HG02943 (cell line): ENCODE data around the gene FTCD.
"Not testable (repeated sequence)": the region's sequence is repeated elsewhere in the genome, so short reads cannot be mapped to it uniquely, and the experiment has no call there.

Experiments
- ATAC-seq: cut with Tn5 transposase; IDR thresholded peaks from one replicate; pipeline ENCODE4 v1.9.1; 2021; ENCODE audit warnings: mild to moderate bottlenecking, low read depth, moderate library complexity; ENCODE audit not compliant: unreplicated experiment

Gene FTCD, protein sequence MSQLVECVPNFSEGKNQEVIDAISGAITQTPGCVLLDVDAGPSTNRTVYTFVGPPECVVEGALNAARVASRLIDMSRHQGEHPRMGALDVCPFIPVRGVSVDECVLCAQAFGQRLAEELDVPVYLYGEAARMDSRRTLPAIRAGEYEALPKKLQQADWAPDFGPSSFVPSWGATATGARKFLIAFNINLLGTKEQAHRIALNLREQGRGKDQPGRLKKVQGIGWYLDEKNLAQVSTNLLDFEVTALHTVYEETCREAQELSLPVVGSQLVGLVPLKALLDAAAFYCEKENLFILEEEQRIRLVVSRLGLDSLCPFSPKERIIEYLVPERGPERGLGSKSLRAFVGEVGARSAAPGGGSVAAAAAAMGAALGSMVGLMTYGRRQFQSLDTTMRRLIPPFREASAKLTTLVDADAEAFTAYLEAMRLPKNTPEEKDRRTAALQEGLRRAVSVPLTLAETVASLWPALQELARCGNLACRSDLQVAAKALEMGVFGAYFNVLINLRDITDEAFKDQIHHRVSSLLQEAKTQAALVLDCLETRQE

DNA sequence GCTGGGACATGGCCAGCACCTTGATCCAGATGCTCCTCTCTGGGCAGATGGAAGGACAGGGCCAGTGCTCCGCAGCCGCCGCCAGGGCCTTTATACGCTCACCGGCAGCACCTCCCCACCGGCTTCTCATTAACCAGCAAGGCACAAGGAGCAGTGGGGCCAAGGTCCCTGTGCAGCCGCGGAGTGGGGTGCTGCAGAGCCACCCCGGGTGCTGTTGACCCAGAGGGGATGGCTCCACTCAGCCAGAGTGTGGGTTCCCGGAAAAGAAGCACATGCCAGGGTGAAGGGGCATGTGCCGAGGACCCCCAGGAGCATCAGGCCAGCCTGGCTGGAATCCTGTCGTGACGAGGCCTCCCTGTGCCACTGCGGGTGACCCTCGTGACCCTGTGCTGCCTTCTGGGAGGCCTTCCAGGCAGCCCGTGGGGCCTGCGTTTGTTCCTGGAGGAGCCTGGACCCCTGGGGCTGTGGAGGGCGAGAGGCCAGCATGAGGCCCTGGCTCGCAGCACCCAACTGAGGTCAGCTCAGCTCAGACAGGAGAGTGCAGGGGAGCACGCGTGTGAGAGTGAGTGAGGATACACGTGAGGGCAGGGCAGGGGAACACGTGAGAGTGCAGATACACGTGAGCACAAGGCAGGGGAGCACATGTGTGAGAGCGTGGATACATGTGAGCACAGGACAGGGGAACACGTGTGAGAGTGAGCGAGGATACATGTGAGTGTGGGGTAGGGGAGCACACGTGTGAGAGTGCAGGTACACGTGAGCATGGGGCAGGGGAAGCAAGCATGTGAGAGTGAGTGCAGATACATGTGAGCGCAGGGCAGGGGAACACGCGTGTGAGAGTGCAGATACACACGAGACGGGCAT, at the start of gene FTCD:
TSS of gene FTCD (minus strand) at position 66 of the 864 bp plus-strand sequence. CDS start at position 10, 56 bp downstream.
- no peak for ATAC-seq

DNA sequence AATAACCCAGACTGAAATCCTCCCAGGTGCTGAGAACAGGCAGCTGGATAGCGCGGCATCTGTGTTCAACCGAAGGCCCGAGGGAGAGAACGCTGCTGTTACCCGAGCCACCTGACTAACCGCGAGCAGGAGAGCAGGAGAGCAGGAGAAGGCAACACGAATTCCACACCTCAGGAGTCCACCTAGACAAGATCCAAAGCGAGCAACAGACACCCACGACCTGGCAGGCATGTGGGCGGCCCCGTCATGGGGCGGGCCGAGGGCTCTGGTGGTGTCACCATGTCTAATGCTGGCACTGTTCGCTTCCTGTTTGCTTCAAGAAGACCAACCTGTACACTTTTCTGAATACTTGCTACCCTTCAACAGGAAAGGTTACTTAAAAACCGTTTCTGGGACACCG, 49.8 kb upstream of the FTCD start:
- no peak for ATAC-seq

DNA sequence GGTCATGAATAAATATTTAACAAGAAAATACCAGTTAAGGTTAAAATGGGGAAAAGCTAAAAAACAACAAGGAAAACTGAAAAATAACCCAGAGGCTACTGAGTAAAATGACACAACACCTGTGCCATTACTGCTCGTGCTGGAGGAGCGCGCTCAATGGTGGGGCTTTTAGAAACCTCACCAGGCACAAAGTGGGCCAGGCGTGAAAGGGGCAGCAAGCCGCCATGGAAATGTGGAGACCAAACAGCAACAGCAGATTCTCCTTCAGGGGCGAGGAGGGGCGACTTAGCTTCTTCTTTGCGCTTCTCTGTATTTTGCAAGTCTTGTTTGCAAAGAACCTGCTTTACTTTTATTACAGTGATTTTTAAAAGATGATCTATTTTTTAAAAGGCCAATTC, 47.8 kb upstream of the FTCD start:
- ATAC-seq, result no peak

DNA sequence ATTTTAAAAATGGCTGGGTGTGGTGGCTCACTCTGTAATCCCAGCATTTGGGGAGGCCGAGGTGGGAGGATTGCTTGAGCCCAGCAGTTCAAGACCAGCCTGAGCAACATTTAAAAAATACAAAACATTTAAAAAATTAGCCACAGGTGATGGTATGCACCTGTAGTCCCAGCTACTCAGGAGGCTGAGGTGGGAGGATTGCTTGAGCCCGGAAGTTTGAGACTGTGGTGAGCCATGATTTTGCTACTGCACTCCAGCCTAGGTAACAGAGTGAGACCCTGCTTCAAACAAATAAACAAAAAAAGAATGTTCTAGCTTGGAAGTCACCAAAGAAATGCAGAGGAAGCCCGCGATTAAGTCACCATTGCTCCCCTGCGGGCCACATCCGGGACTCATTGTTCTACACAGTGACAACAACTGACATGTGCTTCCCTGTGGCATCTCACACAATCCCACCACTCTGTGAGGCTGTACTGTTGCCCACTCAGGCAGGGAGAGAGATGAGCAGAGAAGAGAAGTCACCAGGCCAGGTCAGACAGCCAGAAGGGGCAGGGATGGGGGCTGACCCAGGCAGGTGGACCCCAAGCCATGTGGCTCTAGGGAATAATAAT, 47.3 kb upstream of the FTCD start:
- no peak for ATAC-seq

DNA sequence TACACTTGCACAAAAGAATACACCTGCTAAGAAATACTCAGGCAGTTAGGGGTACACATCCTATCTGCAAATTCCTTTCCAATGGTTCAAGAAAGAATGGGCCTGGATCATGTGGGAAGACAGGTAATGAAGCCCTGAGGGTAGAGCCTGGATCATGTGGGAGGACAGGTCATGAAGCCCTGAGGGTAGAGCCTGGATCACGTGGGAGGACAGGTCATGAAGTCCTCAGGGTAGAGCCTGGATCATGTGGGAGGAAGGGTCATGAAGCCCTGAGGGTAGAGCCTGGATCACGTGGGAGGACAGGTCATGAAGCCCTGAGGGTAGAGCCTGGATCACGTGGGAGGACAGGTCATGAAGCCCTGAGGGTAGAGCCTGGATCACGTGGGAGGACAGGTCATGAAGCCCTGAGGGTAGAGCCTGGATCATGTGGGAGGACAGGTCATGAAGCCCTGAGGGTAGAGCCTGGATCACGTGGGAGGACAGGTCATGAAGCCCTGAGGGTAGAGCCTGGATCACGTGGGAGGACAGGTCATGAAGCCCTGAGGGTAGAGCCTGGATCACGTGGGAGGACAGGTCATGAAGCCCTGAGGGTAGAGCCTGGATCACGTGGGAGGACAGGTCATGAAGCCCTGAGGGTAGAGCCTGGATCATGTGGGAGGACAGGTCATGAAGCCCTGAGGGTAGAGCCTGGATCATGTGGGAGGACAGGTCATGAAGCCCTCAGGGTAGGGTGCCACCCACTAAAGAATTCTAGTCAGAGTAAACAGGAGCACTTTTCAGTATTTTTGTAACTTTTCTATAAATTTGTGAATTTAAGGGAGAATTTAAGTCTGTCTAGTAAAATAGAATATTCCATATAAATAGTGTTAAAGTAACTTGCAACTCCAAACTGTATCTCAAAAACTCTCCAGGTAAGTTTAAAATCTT, 45.8 kb upstream of the FTCD start:
- not testable (repeated sequence) for ATAC-seq

DNA sequence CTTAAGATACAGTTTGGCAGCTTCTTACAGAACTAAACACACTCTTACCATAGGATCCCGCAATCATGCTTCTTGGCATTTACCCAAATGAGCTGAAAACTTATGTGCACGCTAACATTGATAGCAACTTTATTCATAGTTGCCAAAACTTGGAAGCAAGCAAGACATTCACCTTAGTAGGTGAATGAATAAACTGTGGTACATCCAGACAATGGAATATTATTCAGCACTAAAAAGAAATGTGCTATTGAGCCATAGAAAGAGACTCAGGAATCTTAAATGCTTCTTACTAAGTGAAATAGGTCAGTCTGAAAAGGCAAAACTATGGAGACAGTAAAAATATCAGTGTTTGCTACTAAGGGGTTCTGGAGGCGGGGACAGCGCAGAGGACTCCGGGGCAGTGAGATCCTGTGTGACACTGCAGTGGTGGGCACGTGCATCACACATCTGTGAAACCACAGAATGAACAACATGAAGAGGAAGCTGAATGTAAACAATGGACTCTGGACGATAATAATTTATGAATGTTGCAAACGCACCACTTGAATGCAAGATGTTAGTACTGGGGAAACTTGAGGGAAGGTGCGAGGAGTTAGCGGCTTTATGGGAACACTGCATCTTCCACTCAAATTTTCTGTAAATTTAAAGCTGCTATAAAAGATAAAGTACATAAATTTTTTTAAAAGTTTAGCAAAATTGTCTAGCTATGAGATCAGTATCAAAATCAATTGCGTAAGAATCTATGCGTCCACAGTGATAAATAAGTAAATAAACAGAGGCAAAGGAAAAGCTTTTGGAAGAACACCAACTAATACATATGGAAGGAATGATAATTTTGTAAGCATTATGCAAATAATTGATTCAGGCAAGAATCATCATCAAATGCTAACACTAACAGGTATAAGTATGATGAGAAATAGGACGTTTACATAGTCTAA, 44.3 kb upstream of the FTCD start:
- ATAC-seq, result no peak

DNA sequence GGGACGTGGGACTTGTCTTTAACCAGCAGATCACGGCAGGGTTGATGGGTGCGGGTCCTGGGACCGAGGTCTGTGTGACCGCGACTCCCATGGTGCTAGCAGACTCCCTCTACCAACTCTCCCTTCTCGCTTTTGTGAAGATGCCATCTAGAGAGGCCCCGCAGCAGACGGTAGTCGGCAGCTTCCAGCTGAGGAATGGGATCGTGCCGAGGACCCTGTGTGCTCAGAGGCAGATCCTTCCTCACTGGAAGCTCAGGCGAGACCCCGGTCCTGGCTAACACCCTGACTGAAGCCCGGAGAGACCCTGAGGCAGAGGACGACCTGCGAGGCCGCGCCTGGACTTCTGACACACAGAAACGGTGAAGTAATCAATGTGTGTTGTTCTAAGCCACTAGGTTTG, 41.4 kb upstream of the FTCD start:
- ATAC-seq, result no peak

DNA sequence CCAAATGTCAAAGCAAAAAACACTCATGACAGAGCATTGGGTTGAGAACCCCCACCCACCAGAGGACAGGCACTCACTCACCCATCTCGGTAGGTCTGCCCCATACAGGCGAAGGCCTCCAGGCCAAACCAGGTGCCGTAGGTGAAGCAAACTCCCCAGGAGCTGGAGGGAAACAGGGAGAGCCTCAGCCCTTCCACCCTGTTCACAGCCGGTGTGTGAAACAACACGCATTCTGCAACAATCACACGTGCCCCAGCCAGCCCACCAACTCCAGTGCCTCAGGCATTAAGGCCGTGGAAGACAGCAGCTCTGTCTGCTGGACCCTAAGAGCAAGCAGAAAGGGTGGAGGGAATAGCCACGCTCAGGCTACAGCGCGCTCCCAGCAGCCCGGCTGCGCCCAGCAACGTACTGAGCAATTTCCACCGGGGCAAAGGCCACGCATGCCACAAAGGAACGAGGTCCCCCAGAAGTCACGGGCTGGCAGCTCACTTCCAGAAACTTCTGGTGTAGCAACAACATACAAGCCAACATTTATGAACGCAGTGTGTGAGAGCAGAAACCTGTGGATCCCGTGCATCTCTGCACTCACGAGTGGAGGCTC, 40.3 kb upstream of the FTCD start:
- no peak for ATAC-seq

DNA sequence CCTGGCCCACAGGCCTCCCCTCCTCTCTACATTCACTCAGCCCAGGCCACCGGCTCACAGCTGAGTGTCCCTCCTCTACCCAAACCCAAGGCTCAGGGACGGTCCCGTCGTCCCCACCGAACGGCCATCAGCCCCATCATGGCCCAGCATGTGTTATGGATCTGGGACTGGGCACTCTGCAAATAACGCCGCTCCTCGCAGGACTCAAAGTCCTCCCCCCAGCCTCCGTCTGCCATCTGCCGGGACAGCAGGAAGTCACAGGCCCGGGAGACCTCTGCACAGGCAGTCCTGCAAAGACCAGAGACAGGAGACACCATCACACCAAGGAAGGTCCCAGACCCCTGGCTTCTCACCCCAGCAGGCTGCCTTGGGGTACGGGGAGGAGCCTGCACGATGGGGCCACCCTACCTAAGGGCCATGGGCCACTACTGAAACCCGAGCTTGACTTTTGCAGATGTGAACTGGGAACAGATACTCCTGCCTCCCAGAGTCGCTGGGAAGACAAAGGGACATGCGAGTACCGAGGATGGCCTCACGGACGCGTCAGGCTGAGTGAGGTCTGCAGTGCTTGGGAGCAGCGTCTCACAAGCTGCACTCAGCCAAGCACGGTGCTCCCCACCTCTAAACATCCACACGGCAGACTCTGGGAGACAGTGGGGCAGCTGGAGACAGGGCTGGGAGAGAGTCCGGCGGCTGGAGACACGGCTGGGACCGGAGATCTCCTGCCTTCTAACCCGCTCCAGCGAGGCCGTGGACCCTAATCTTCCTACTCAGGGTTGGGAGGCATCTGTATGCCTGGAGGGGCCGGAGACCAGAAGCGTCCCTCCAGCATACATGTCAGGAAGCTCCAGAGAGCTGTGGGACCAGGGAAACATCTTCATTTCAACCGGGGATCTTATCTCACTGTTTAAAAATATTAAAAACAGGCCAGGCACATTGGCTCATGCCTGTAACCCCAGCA, 39.3 kb upstream of the FTCD start:
- ATAC-seq, result no peak

DNA sequence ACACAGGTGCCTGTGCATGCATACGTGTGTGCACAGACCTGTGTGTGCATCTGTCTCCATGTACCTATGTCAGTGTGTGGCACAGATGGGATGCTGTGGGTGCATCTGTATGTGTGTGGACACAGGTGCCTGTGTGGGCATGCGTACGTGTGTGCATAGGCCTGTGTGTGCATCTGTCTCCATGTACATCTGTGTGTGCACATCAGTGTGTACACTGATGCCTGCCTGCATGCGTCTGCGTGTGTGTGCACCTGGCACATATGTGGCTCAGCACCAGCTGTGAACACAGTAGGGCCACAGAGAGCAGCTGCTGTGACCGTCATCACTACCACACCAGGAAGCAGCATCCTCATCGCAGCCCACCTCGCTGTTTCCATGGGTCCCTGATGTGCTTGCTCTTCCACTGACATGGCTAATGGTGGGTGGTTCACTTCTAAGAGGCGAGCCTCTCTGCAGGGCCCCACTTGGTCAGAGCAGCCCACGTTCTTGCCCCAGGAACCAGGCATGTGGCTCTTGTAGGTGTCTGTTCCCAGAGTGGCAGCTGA, 38.5 kb upstream of the FTCD start:
- no peak for ATAC-seq

DNA sequence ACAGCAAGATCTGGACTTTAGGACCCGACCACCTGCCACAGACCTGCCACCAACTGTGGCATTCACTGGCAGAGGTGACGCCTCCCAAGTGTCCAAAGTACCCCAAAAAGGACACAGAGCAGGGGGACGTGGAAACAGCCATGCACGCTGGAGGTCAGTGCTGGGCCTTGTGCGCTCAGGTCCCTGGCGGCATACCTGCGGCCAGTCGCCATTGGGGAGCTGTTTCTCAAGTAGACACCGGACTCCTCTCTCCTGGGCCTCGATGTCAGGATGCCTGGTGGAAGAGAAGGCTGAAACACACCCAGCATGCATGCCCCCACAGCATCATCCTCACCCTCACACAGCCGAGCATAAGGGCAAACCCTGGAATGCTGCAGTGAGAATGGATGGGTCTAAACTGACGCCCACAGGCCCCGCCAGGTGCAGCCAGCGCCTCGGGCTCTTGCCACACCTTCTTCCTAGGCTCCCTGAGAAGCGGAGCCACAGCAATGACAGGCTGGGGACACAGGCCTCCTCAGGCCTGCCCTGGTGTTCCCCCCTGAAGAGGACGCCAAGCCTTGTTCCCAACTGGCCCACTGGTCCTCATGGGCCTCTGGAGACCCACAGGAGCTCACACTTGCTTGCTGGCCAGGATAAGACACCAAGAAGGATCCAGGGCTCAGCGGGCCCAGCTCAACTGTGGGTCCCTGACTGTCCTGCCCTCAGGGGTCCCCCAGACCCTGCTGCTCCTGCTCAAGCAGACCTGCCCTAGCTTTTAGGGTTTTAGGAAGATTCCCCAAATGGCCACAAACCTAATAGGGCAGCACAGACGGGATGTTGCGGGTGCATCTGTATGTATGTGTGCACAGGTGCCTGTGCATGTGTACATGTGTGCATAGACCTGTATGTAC, 36.6 kb upstream of the FTCD start:
- ATAC-seq, result no peak

DNA sequence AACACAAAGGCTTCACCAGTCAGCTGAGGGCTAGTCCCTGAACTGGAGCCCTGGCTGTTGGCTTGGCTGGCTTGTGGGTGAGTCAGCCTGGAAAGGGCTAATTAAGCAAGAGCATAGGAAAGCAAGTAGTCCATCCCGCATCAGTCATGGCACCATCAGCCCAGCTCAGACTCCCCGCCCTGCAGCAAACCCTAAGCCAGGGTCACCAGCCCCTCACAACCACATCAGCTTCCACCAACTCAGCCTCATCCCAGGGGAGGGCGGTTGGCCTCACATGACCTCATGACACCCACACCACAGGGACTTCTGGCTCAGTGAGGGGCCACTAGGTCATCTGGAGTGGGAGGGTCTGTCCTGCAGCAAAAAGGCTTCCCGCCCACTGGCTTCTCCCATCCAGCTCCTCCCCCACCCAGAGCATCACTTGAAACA, 35.9 kb upstream of the FTCD start:
- no peak for ATAC-seq

DNA sequence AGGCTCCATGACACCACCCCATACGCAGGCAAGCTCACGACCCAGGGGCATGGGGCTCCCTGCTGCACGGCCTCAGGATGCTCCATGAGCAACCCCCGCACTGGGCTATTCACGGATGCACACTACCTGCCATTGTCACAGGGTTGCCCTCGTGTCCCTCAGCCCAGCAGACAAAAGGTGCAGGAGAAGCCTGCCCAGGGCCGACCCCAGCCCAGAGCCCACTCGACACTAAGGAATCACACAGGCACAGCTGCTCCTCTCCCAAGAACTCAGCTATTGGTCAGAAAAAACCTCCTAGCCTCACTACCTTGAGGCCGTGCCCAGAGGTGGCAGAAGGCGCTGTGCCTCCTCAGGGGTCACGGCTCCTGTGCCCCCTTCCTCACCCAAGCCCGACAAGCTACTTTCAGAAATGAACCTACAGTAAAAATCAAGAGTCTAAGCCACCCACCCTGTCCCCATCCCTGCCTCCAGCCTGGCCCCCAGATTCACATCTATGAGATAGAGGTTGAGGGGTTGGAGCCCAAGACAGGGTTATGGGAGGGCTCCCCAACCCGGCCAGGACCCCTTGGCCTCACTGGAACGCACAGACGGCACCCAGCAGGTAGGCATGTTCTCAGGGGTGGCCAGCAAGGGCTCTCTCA, 35.2 kb upstream of the FTCD start:
- no peak for ATAC-seq

DNA sequence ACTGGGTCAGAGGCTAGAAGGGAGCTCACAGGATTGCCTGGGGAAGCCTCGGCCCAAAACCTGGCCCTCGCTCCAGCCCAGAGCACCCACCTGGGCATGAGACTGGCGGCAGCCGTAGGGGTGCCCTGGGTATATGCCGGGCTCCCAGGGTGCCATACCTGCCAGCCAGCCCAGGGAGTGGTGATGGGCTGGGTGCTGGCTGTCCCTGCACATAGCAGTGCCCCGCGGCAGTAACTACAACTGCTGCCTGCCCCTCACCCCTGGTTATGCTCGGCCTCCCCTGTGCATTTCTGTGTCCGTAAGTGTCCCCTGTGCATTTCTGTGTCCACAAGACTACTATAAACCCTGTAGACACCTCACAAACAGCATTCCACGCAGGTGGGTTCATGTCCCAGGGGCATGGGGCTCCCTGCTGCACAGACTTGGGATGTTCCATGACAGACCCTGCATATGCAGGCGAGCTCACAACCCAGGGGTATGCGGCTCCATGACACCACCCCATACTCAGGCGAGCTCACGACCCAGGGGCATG, 34.6 kb upstream of the FTCD start:
- no peak for ATAC-seq

DNA sequence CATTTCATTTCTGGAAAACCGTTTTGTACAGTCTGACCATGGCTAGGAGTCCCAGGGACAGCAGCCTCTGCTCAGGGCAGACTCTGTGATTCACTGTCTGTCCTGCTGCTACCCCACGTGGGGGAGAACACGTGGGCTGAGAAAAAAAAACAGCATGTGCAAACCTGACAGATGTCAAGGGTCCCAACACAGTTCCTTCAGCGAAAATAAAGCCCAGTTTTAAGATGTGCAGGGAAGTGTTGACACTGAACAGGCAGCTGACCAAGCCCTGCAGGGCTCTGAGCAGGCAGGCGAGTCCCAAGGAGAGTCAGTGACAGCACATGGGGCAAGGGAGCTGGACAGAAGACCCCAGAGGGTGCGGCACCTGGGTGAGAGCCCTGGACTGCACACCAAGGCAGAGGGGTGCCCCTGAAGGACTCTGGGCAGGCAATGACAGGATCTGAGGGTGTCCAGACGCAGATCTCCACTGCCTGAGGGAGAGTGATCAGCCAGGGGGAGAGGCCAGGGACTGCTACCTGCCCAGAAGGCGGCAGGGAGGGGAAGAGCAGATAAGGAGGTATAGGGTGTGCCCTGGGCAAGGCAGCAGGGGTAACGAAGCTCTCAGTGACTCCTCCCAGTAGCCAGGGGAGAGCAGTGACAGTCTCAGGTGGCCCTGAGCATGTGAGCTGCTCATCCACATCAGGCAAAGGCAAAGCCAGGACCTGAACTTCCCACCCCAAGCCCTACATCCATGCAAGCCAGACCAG, 34.0 kb upstream of the FTCD start:
- no peak for ATAC-seq
